Esophagus muscularis mucosa (tissue), 4 donors: ENCODE data around the gene KCND3.

Experiments
- EP300 ChIP-seq: sonication (generic); formaldehyde crosslinking; IDR thresholded peaks from one replicate; pipeline ENCODE4 v1.6.1; 2017; ENCODE audit warnings: antibody characterized with exemption
- POLR2A ChIP-seq: fragments of 450-650 bp; IDR thresholded peaks from one replicate; pipeline ENCODE4 v1.6.1; 2017; ENCODE audit warnings: antibody characterized with exemption, moderate library complexity, mild to moderate bottlenecking, low read depth
- TF ChIP-seq, protein P1 (sequence below), 3 experiments: fragments of 200-600 bp in 2 of 3; fragments of 450-650 bp in 1 of 3; sonication (generic) in 2 of 3; IDR thresholded peaks; one replicate each; pipeline ENCODE4 v1.5.1; 2017 to 2019; ENCODE audit warnings: antibody characterized with exemption in 3 of 3, mild to moderate bottlenecking in 2 of 3, moderate library complexity in 1 of 3

DNA sequence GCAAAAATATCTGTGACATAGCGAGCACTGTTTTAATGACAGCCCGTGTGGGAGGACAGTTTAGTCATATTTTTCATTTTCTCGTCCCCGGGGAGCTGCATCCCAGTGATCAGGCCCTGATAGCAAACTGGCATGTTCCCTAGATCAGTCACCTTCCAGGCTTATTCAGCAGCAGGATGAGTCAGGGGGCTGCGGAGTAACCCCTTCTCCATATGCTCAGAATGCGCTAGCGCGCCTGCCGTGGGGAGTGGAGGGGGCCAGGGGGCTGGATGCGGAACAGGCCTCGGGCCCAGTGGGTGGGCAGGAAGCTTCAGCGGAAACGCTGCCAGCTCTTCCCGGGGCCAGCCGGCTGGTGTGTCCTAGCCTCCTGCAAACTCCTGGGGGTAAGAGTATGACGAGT, 94.0 kb downstream of the KCND3 start:
- TF ChIP-seq, protein P1, sequence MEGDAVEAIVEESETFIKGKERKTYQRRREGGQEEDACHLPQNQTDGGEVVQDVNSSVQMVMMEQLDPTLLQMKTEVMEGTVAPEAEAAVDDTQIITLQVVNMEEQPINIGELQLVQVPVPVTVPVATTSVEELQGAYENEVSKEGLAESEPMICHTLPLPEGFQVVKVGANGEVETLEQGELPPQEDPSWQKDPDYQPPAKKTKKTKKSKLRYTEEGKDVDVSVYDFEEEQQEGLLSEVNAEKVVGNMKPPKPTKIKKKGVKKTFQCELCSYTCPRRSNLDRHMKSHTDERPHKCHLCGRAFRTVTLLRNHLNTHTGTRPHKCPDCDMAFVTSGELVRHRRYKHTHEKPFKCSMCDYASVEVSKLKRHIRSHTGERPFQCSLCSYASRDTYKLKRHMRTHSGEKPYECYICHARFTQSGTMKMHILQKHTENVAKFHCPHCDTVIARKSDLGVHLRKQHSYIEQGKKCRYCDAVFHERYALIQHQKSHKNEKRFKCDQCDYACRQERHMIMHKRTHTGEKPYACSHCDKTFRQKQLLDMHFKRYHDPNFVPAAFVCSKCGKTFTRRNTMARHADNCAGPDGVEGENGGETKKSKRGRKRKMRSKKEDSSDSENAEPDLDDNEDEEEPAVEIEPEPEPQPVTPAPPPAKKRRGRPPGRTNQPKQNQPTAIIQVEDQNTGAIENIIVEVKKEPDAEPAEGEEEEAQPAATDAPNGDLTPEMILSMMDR (IDR thresholded peaks at IDR 0.05) = no peak
- TF ChIP-seq POLR2A = no peak
- no peak for TF ChIP-seq EP300
